Activated T-cell treated with anti-CD3 and anti-CD28 coated beads for 4 hours (primary cell): Measurements from ENCODE around the gene CTNNBIP1.

Experiments
- DNase-seq: peaks from one replicate; pipeline ENCODE4 v3.0.0-alpha.2; 2020

Gene CTNNBIP1

GRCh38 chr1:9852004-9852403, 58.1 kb downstream of the CTNNBIP1 start:
- no peak for DNase-seq

- DNase-seq = no peak
Observed at GRCh38 chr1:9850442-9851162, 59.5 kb downstream of the CTNNBIP1 start.

- DNase-seq = no peak
Observed at GRCh38 chr1:9849691-9850441, 60.2 kb downstream of the CTNNBIP1 start.

- DNase-seq = no peak
Observed at GRCh38 chr1:9848022-9848421, 62.0 kb downstream of the CTNNBIP1 start.

GRCh38 chr1:9847269-9847668, 62.8 kb downstream of the CTNNBIP1 start:
- no peak for DNase-seq

- no peak for DNase-seq
Observed at GRCh38 chr1:9846611-9847171, 63.4 kb downstream of the CTNNBIP1 start.

GRCh38 chr1:9845914-9846313, 64.2 kb downstream of the CTNNBIP1 start:
- no peak for DNase-seq

GRCh38 chr1:9844756-9845155, 65.3 kb downstream of the CTNNBIP1 start:
- no peak for DNase-seq

GRCh38 chr1:9844106-9844505, 66.0 kb downstream of the CTNNBIP1 start:
- DNase-seq = no peak

GRCh38 chr1:9843576-9843945, 66.5 kb downstream of the CTNNBIP1 start:
- no peak for DNase-seq

- DNase-seq = no peak
Observed at GRCh38 chr1:9842781-9843575, 67.1 kb downstream of the CTNNBIP1 start.

- DNase-seq = no peak
Observed at GRCh38 chr1:9842073-9842711, 67.9 kb downstream of the CTNNBIP1 start.

GRCh38 chr1:9841460-9841859, 68.6 kb downstream of the CTNNBIP1 start:
- no peak for DNase-seq

GRCh38 chr1:9840176-9840575, 69.9 kb downstream of the CTNNBIP1 start:
- no peak for DNase-seq

- DNase-seq = no peak
Observed at GRCh38 chr1:9838946-9839345, 71.1 kb downstream of the CTNNBIP1 start.

- no peak for DNase-seq
Observed at GRCh38 chr1:9836632-9836960, 73.5 kb downstream of the CTNNBIP1 start.

GRCh38 chr1:9835758-9836631, 74.1 kb downstream of the CTNNBIP1 start:
- no peak for DNase-seq

- no peak for DNase-seq
Observed at GRCh38 chr1:9835404-9835757, 74.7 kb downstream of the CTNNBIP1 start.

- DNase-seq = no peak
Observed at GRCh38 chr1:9833632-9834031, 76.4 kb downstream of the CTNNBIP1 start.

GRCh38 chr1:9827558-9828185, 82.4 kb downstream of the CTNNBIP1 start:
- no peak for DNase-seq

GRCh38 chr1:9826616-9827015, 83.5 kb downstream of the CTNNBIP1 start:
- no peak for DNase-seq

GRCh38 chr1:9826087-9826486, 84.0 kb downstream of the CTNNBIP1 start:
- no peak for DNase-seq
